Keratinocyte (primary cell): ENCODE measurements around the gene AMER3.

Experiments
- EZH2 ChIP-seq: IDR thresholded peaks from one replicate; pipeline ENCODE4 v1.6.1; 2012; ENCODE audit warnings: inconsistent platforms, mild to moderate bottlenecking, low read length, moderate library complexity
- TF ChIP-seq, protein P1 (sequence below), 3 experiments: IDR thresholded peaks in 1 of 3; conservative IDR thresholded peaks in 1 of 3; optimal IDR thresholded peaks in 1 of 3; 2 replicates in 2 of 3; 3 replicates in 1 of 3; pipeline versions ENCODE3 to v1.5.1; 2011; ENCODE audit warnings: low read length in 3 of 3, mild to moderate bottlenecking in 3 of 3, moderate library complexity in 2 of 3, control low read depth in 1 of 3, inconsistent platforms in 1 of 3; ENCODE audit not compliant: insufficient read depth in 2 of 3; ENCODE audit errors: extremely low read depth in 1 of 3

- TF ChIP-seq, protein P1, sequence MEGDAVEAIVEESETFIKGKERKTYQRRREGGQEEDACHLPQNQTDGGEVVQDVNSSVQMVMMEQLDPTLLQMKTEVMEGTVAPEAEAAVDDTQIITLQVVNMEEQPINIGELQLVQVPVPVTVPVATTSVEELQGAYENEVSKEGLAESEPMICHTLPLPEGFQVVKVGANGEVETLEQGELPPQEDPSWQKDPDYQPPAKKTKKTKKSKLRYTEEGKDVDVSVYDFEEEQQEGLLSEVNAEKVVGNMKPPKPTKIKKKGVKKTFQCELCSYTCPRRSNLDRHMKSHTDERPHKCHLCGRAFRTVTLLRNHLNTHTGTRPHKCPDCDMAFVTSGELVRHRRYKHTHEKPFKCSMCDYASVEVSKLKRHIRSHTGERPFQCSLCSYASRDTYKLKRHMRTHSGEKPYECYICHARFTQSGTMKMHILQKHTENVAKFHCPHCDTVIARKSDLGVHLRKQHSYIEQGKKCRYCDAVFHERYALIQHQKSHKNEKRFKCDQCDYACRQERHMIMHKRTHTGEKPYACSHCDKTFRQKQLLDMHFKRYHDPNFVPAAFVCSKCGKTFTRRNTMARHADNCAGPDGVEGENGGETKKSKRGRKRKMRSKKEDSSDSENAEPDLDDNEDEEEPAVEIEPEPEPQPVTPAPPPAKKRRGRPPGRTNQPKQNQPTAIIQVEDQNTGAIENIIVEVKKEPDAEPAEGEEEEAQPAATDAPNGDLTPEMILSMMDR (optimal IDR thresholded peaks at IDR 0.05 in 1 of 3, IDR thresholded peaks at IDR 0.05 in 1 of 3, conservative IDR thresholded peaks at IDR 0.05 in 1 of 3; ENCODE audit: extremely low read depth in 1 of 3, insufficient read depth in 2 of 3, low read length in 3 of 3) = no peak
- TF ChIP-seq EZH2 = no peak
These were observed 26.6 kb upstream of the AMER3 start, which contains the start of gene GPR148 for GRCh38 chr2:130728549-130729316.
